Measurements from ENCODE around the gene PHTF2.

PHTF2 gene

DNA sequence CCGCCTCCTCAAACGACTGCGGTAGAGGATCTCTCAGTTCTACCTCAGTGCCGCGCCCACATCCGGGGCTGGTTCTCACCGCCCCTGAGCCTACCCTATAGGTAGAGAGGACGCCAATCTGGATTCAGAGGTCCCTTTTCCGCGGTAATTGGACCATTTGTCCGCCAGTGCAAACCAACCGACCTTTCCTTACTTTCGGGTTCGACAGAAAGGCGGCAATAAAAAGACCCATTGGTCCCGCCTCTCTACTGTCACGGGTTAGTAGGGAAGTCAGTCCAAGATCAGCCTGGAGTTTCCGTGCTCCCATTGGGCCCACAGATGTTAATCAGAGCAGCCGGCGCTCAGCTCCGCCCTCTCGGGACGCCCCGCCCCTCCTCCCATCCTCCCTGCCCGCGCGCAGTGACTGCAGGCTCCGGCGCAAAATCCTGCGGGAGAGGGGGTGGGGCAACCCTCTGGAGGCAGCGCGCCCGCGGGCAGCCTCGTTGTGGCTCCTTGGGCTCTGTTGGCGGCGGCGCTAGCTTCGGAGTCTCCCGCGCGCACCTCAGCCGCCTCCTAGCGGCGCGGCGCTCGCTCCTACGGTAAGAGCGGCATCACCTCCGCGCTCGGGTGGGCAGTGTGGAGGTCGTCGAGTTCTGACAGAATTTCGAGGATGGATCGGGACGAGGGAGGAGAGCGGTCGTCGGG lies at the start of gene PHTF2, which contains the start of gene TMEM60:
Gene PHTF2, plus strand, starts transcription at position 380 of the 684 bp plus-strand sequence.
Gene TMEM60, minus strand, starts transcription at position 41 of the 684 bp plus-strand sequence. CDS start 4,061 bp downstream, outside the sequence.
- peaks cover 26% of the 10 kb centered on the region for H3K4me1 ChIP-seq (ENCODE audit: insufficient read depth, low read length)
- peak within 1 kb of the TSS; percentile 85 for H3K27ac ChIP-seq (ENCODE audit: low read depth, low read length)
- H3K9me3 ChIP-seq (ENCODE audit: low read length): no peaks in the 10 kb centered on the region

GRCh38 chr7:77752016-77752415 lies 46.6 kb upstream of the PHTF2 start:
- Histone ChIP-seq H3K27me3 (ENCODE audit: control insufficient read depth in 1 of 2, insufficient read depth in 2 of 2, low read length in 2 of 2) (no peaks in the 10 kb centered on the region), H3K4me3 (ENCODE audit: low read depth in 1 of 2, low read length in 2 of 2) (no peak overlapping the region), H3K9ac (ENCODE audit: low read length) (no peak overlapping the region), H3K4me1 (ENCODE audit: insufficient read depth, low read length) (peaks cover 23% of the 10 kb centered on the region), H3K9me3 (ENCODE audit: low read length) (no peaks in the 10 kb centered on the region), H3K27ac (ENCODE audit: low read depth, low read length) (no peak overlapping the region), H3K36me3 (ENCODE audit: insufficient read depth, low read length) (peaks cover 4% of the 10 kb centered on the region)

More for the DNA sequence above, at the start of gene PHTF2, which contains the start of gene TMEM60:
- peak within 1 kb of the TSS; percentile 82 for H3K9ac ChIP-seq (ENCODE audit: low read length)
- H3K36me3 ChIP-seq (ENCODE audit: insufficient read depth, low read length): peaks cover 5% of the 10 kb centered on the region
- no peaks in the 10 kb centered on the region for H3K27me3 ChIP-seq (ENCODE audit: control insufficient read depth in 1 of 2, insufficient read depth in 2 of 2, low read length in 2 of 2)
- H3K4me3 ChIP-seq (ENCODE audit: low read depth in 1 of 2, low read length in 2 of 2): peak within 1 kb of the TSS; percentile 94 to 98

DNA sequence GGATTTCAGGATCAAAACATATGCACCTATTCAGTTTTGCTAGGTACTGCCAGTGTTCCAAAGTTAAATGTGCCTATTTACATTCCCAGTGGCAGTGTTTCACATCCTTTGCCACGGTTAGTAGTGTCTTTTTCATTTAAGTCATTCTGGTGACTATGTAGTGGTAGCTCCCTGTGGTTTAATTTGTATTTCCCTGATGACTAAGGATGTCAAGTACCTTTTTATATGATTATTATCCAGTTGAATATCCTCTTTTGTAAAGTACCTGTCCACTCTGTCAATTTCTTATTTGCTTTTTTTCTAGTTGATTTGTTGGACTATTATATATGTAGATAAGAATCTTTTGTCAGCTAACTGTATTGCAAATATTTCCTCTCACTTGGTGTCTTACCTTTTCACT lies 45.4 kb upstream of the PHTF2 start:
- Histone ChIP-seq H3K27ac (ENCODE audit: low read depth, low read length) (no peak overlapping the region), H3K9me3 (ENCODE audit: low read length) (no peaks in the 10 kb centered on the region), H3K4me3 (ENCODE audit: low read depth in 1 of 2, low read length in 2 of 2) (no peak overlapping the region), H3K4me1 (ENCODE audit: insufficient read depth, low read length) (peaks cover 13% of the 10 kb centered on the region), H3K27me3 (ENCODE audit: control insufficient read depth in 1 of 2, insufficient read depth in 2 of 2, low read length in 2 of 2) (no peaks in the 10 kb centered on the region), H3K36me3 (ENCODE audit: insufficient read depth, low read length) (peaks cover 4% of the 10 kb centered on the region), H3K9ac (ENCODE audit: low read length) (no peak overlapping the region)

- Histone ChIP-seq H3K4me1 (ENCODE audit: insufficient read depth, low read length) (peaks cover 30% of the 10 kb centered on the region), H3K4me3 (ENCODE audit: low read depth in 1 of 2, low read length in 2 of 2) (no peak overlapping the region), H3K36me3 (ENCODE audit: insufficient read depth, low read length) (no peaks in the 10 kb centered on the region), H3K27ac (ENCODE audit: low read depth, low read length) (no peak overlapping the region), H3K9me3 (ENCODE audit: low read length) (no peaks in the 10 kb centered on the region), H3K27me3 (ENCODE audit: control insufficient read depth in 1 of 2, insufficient read depth in 2 of 2, low read length in 2 of 2) (no peaks in the 10 kb centered on the region), H3K9ac (ENCODE audit: low read length) (no peak overlapping the region)
Observed at GRCh38 chr7:77757589-77757988, 41.0 kb upstream of the PHTF2 start.

DNA sequence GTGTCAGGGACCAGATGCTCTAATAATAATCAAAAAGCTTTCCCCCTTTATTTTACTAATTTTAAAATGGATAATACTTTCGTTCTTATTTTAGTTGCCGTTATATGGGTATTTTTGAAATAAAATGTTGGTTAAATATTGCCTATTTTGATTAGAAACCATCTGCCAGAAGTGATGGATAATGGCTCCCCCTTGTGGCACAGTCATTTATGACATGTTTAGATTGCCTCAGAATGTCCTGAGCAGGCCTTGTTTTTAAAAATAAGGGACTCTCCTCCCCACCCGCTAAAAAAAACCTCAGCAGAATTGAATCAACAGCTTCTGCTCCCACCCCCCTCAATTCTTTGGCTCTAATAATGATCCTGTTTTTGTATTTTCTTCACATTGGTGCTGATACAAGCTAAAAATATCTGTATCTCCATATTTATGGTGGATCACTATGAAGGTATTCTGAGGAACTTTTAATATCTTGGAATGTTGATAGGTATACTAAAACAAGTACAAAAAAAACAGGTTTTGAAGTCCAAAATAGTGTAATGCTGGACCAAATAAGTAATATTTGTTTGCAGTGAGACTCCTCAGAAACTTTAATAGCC lies 39.2 kb upstream of the PHTF2 start:
- Histone ChIP-seq H3K27me3 (ENCODE audit: control insufficient read depth in 1 of 2, insufficient read depth in 2 of 2, low read length in 2 of 2) (no peaks in the 10 kb centered on the region), H3K9me3 (ENCODE audit: low read length) (no peaks in the 10 kb centered on the region), H3K36me3 (ENCODE audit: insufficient read depth, low read length) (no peaks in the 10 kb centered on the region), H3K27ac (ENCODE audit: low read depth, low read length) (no peak overlapping the region), H3K4me1 (ENCODE audit: insufficient read depth, low read length) (peaks cover 23% of the 10 kb centered on the region), H3K9ac (ENCODE audit: low read length) (no peak overlapping the region), H3K4me3 (ENCODE audit: low read depth in 1 of 2, low read length in 2 of 2) (no peak overlapping the region)

- Histone ChIP-seq H3K27ac (ENCODE audit: low read depth, low read length) (no peak overlapping the region), H3K9ac (ENCODE audit: low read length) (no peak overlapping the region), H3K27me3 (ENCODE audit: control insufficient read depth in 1 of 2, insufficient read depth in 2 of 2, low read length in 2 of 2) (no peaks in the 10 kb centered on the region), H3K36me3 (ENCODE audit: insufficient read depth, low read length) (no peaks in the 10 kb centered on the region), H3K9me3 (ENCODE audit: low read length) (no peaks in the 10 kb centered on the region), H3K4me1 (ENCODE audit: insufficient read depth, low read length) (peaks cover 23% of the 10 kb centered on the region), H3K4me3 (ENCODE audit: low read depth in 1 of 2, low read length in 2 of 2) (no peak overlapping the region)
Observed at GRCh38 chr7:77760809-77761453, 37.6 kb upstream of the PHTF2 start.

DNA sequence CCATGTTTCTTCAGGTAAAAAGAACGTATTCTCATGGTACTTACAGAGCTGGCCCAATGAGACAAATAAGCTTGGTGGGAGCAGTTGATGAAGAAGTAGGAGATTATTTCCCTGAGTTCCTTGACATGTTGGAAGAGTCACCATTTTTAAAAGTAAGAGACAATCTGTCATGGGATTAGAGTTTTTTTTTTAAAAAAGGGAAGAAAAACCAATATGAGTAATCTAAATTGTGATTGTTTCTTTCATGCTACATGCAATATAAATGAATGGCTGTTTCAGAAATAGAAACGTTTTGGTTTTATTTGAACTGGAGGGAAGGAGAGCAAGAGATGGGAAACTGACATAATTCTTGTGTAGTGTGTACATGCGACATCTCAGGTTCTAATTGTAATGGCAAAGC lies 33.1 kb upstream of the PHTF2 start:
- H3K36me3 ChIP-seq (ENCODE audit: insufficient read depth, low read length): no peaks in the 10 kb centered on the region
- H3K4me1 ChIP-seq (ENCODE audit: insufficient read depth, low read length): peaks cover 6% of the 10 kb centered on the region
- no peaks in the 10 kb centered on the region for H3K27me3 ChIP-seq (ENCODE audit: control insufficient read depth in 1 of 2, insufficient read depth in 2 of 2, low read length in 2 of 2)
- no peak overlapping the region for H3K27ac ChIP-seq (ENCODE audit: low read depth, low read length)
- no peaks in the 10 kb centered on the region for H3K9me3 ChIP-seq (ENCODE audit: low read length)
- H3K4me3 ChIP-seq (ENCODE audit: low read depth in 1 of 2, low read length in 2 of 2): no peak overlapping the region
- H3K9ac ChIP-seq (ENCODE audit: low read length): no peak overlapping the region

DNA sequence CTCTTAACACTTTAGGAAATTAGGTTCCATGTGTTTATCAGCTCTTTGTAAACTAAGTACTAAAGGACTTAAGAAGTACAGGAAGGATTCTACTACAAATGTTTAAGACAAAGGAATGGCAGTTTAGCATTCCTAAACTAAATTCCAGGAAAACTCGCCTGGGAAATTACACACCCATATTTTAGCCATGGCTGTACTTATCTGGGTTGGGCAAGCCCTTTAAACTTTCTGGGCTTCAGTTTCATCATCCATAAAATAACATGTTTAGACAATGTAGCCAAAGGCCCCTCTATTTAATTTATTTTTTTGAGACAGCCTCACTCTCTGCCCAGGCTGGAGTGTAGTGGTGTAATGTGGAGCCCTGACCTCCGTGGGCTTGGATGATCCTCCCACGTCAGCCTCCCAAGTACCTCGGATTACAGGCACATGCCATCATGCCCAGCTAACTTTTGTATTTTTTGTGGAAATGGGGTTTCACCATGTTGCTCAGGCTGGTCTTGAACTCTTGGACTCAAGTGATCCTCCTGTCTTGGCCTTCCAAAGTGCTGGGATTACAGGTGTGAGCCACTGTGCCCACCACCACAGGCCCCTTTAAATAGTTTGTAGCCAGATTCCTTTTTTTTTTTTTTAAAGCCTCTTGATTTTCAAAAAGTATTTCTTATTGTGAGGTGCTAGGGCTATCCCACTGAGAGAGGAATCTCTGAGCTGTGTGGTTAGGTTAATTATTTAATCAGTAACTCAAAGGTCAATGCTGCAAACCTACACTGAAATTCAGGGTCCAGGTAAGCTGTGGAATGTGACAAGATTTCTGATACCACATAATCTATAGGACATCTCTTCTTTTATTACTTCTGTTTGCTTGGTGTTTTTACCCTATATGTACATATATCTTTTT lies 32.4 kb upstream of the PHTF2 start:
- H3K4me3 ChIP-seq (ENCODE audit: low read depth in 1 of 2, low read length in 2 of 2): no peak overlapping the region
- no peak overlapping the region for H3K27ac ChIP-seq (ENCODE audit: low read depth, low read length)
- H3K9me3 ChIP-seq (ENCODE audit: low read length): no peaks in the 10 kb centered on the region
- no peak overlapping the region for H3K9ac ChIP-seq (ENCODE audit: low read length)
- peaks cover 2% of the 10 kb centered on the region for H3K4me1 ChIP-seq (ENCODE audit: insufficient read depth, low read length)
- H3K27me3 ChIP-seq (ENCODE audit: control insufficient read depth in 1 of 2, insufficient read depth in 2 of 2, low read length in 2 of 2): no peaks in the 10 kb centered on the region
- H3K36me3 ChIP-seq (ENCODE audit: insufficient read depth, low read length): no peaks in the 10 kb centered on the region

DNA sequence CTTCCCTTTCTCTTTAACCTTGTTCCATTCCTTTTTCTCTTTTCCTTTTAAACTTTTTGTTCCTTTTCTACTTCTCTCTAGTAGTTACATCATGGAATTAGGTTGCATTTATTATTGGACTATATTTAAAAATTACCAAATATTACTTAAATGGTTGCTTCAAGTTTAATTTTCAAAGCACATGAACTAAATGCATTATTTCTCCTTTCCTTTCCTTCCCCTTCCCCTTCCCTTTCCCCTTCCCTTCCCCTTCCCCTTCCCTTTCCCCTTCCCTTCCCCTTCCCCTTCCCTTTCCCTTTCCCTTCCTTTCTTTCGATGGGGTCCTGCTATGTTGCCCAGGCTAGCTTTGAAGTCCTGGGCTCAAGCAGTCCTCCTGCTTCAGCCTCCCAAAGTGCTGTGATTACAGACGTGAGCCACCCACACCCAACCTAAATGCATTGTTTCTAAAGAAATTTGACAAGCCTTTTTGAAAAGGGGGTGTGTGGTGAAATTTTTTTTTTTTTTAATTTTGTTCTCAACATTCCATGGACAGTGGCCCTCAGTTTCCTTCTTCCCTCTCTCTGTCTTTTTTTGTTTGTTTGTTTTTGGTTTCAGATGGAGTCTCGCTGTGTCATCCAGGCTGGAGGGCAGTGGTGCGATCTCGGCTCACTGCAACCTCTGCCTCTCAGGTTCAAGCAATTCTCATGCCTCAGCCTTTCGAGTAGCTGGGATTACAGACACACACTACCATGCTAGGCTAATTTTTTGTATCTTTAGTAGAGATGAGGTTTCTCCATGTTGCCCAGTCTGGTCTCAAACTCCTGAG lies 31.6 kb upstream of the PHTF2 start:
- Histone ChIP-seq H3K9ac (ENCODE audit: low read length) (no peak overlapping the region), H3K36me3 (ENCODE audit: insufficient read depth, low read length) (peaks cover 4% of the 10 kb centered on the region), H3K27ac (ENCODE audit: low read depth, low read length) (no peak overlapping the region), H3K4me1 (ENCODE audit: insufficient read depth, low read length) (no peaks in the 10 kb centered on the region), H3K9me3 (ENCODE audit: low read length) (no peaks in the 10 kb centered on the region), H3K4me3 (ENCODE audit: low read depth in 1 of 2, low read length in 2 of 2) (no peak overlapping the region), H3K27me3 (ENCODE audit: control insufficient read depth in 1 of 2, insufficient read depth in 2 of 2, low read length in 2 of 2) (no peaks in the 10 kb centered on the region)

DNA sequence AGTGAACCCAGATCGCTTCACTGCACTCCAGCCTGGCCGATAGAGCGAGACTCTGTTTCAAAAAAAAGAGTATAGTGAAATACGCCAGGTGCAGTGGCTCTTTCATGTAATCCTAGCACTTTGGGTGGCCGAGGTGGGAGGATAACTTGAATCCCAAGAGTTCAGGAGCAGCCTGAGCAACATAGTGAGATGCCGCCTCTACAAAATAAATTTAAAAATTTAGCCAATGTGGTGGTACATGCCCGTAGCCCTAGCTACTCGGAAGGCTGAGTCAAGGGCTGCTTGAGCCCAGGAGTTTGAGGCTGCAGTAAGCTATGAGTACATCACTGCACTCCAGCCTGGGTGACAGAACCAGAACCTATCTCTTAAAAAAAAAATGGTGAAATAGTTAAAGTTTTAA lies 28.3 kb upstream of the PHTF2 start:
- Histone ChIP-seq H3K4me3 (ENCODE audit: low read depth in 1 of 2, low read length in 2 of 2) (no peak overlapping the region), H3K27ac (ENCODE audit: low read depth, low read length) (no peak overlapping the region), H3K9ac (ENCODE audit: low read length) (no peak overlapping the region), H3K27me3 (ENCODE audit: control insufficient read depth in 1 of 2, insufficient read depth in 2 of 2, low read length in 2 of 2) (no peaks in the 10 kb centered on the region), H3K36me3 (ENCODE audit: insufficient read depth, low read length) (peaks cover 13% of the 10 kb centered on the region), H3K9me3 (ENCODE audit: low read length) (no peaks in the 10 kb centered on the region), H3K4me1 (ENCODE audit: insufficient read depth, low read length) (no peaks in the 10 kb centered on the region)

All from muscle layer of colon (tissue), 2 donors.